ENCODE measurements around the gene ZDHHC13. TPM values are rescaled to one million over a fixed set of nuclear protein-coding genes. Genes with fewer than 3 reads are reported as not detected.
A peak's percentile ranks its signal among the peaks of the same experiment; 100 is the strongest.

Gene ZDHHC13
- polyA plus RNA-seq, 1 donor (not counting 4 experiments of a cell fraction or from before 2014, with no cell fraction given), result 24.1 TPM

DNA sequence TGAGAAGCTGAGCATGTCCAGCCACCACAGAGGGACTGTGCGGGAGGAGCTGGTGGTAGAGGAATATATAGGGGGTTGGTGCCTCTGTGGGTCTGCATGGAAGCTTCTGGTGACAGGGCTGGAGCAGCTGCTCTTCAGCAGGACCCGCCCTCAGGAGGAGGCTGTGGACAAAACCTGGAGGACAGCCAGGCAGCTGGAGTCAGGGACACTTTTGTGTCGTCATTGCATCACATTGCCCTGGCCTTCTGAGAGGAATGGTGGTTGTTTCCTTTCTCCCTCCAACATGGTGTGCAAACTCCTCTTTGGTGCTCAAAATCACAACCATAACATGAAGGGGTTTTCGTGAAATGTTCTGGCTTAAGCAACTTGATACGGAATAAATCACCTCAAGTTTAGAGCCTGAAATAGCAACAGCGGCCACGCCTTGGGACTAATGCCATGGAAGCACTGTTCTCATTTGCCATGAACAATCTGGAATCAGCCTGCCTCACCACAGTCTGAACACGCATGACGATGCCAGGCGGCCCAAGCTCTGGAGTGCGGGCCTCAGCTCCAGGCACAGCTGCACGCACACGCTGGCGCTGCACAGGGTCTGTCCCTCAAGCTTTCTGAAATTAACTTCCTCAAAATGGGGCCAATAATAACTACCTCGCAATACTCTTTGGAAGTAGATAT is 102.0 kb downstream of the ZDHHC13 start:
- Histone ChIP-seq H3K79me2 (ENCODE audit: control insufficient read depth, insufficient read depth, low read length) (no peaks in the 10 kb centered on the region), H3K36me3 (ENCODE audit: control insufficient read depth in 2 of 2, extremely low read depth in 1 of 2, insufficient read depth in 2 of 2, low read length in 2 of 2) (no peaks in the 10 kb centered on the region), H3K9me3 (ENCODE audit: control insufficient read depth, low read depth, low read length) (no peaks in the 10 kb centered on the region), H3K4me2 (ENCODE audit: control insufficient read depth, extremely low read depth, insufficient read depth, low read depth, low read length) (peak overlapping the region; percentile 43), H3K4me1 (ENCODE audit: control insufficient read depth, extremely low read depth, insufficient read depth, low read length) (peaks cover 34% of the 10 kb centered on the region), H3K4me3 (ENCODE audit: control insufficient read depth in 2 of 3, extremely low read depth in 1 of 3, insufficient read depth in 2 of 3, low read depth in 1 of 3, low read length in 3 of 3) (no peak overlapping the region), H3K27ac (ENCODE audit: control insufficient read depth, insufficient read depth, low read length) (no peak overlapping the region), H4K20me1 (ENCODE audit: control insufficient read depth, extremely low read depth, insufficient read depth, low read length) (no peaks in the 10 kb centered on the region), H3K27me3 (ENCODE audit: control insufficient read depth, extremely low read depth, insufficient read depth, low read length) (no peaks in the 10 kb centered on the region), H3K9ac (ENCODE audit: control insufficient read depth, extremely low read depth, insufficient read depth, low read length) (no peak overlapping the region), H3K9me1 (ENCODE audit: control insufficient read depth, extremely low read depth, insufficient read depth, low read length) (no peaks in the 10 kb centered on the region), H2AFZ (ENCODE audit: control insufficient read depth, low read length) (peak overlapping the region; percentile 78)
- FAIRE-seq (peak; percentile 88), DNase-seq (ENCODE audit: low read depth, low spot score) (no peak)
- TF ChIP-seq CTCF (optimal IDR thresholded peaks at IDR 0.05 in 1 of 3, IDR thresholded peaks at IDR 0.05 in 1 of 3, conservative IDR thresholded peaks at IDR 0.05 in 1 of 3; ENCODE audit: extremely low read depth in 1 of 3, insufficient read depth in 2 of 3, low read length in 3 of 3) (no peak), EZH2 (IDR thresholded peaks at IDR 0.05; ENCODE audit: low read length) (no peak)
- dilution Hi-C loops (cut with MboI; ENCODE audit: extremely low pct_ligation_motif_present, low sequenced_read_pairs), result no loop called here

DNA sequence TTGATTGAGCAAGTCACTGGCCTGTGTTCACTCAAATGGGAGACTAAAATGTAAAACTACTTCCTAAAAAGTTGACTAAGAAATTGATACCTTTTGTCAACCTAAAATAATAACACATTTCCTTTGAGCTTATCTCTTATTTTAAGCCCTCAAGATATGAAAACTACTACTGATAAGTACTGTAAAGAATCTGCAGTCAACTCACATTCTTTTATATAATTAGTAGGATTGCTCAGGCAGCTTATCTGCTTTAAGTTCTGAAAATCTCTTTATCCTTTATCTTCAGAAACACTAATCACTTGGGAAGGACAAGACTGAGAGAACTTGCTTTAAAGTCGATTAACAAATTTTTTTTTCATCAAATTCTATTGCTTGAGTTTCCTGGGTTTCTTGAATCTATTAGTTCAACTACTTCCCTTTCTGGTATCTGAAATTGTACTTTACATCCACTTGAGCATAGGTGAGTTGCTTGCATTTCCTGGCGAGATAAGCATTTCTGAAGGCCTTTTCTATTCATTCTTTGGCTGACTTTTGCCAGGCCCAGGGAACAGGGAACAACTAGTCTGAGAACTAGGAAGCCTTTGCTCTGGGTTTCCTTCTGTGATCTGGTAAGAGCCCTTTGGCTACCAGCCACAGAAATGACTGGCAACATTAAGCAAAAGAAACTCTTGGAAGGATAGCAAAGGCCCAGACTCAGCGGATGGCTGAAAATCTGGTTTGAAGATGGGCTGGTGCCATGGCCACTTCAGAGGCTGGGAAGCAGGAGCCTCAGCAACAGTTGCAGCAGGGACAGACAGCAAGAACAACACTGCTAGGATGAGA is 104.1 kb downstream of the ZDHHC13 start:
- Histone ChIP-seq H3K27me3 (ENCODE audit: control insufficient read depth, extremely low read depth, insufficient read depth, low read length) (no peaks in the 10 kb centered on the region), H3K36me3 (ENCODE audit: control insufficient read depth in 2 of 2, extremely low read depth in 1 of 2, insufficient read depth in 2 of 2, low read length in 2 of 2) (peaks cover 0 to 5% of the 10 kb centered on the region in 2 experiments), H3K4me1 (ENCODE audit: control insufficient read depth, extremely low read depth, insufficient read depth, low read length) (peaks cover 34% of the 10 kb centered on the region), H3K4me2 (ENCODE audit: control insufficient read depth, extremely low read depth, insufficient read depth, low read depth, low read length) (no peak overlapping the region), H3K4me3 (ENCODE audit: control insufficient read depth in 2 of 3, extremely low read depth in 1 of 3, insufficient read depth in 2 of 3, low read depth in 1 of 3, low read length in 3 of 3) (no peak overlapping the region), H2AFZ (ENCODE audit: control insufficient read depth, low read length) (peak overlapping the region; percentile 12), H3K9me1 (ENCODE audit: control insufficient read depth, extremely low read depth, insufficient read depth, low read length) (no peaks in the 10 kb centered on the region), H4K20me1 (ENCODE audit: control insufficient read depth, extremely low read depth, insufficient read depth, low read length) (no peaks in the 10 kb centered on the region), H3K9ac (ENCODE audit: control insufficient read depth, extremely low read depth, insufficient read depth, low read length) (no peak overlapping the region), H3K79me2 (ENCODE audit: control insufficient read depth, insufficient read depth, low read length) (no peaks in the 10 kb centered on the region), H3K9me3 (ENCODE audit: control insufficient read depth, low read depth, low read length) (no peaks in the 10 kb centered on the region), H3K27ac (ENCODE audit: control insufficient read depth, insufficient read depth, low read length) (no peak overlapping the region)
- TF ChIP-seq CTCF (optimal IDR thresholded peaks at IDR 0.05 in 1 of 3, IDR thresholded peaks at IDR 0.05 in 1 of 3, conservative IDR thresholded peaks at IDR 0.05 in 1 of 3; ENCODE audit: extremely low read depth in 1 of 3, insufficient read depth in 2 of 3, low read length in 3 of 3) (no peak), EZH2 (IDR thresholded peaks at IDR 0.05; ENCODE audit: low read length) (no peak)
- DNase-seq (ENCODE audit: low read depth, low spot score), result no peak
- dilution Hi-C loops (cut with MboI; ENCODE audit: extremely low pct_ligation_motif_present, low sequenced_read_pairs), result no loop called here
- FAIRE-seq, result no peak
